H9 (cell line): ENCODE measurements around the gene IFITM1. TPM values are rescaled to one million over a fixed set of nuclear protein-coding genes. Genes with fewer than 3 reads are reported as not detected.

ENCODE experiments used
- DNase-seq: peaks from one replicate; pipeline ENCODE4 v3.0.0-alpha.2; 2017
- H2AFZ ChIP-seq: one replicate; pipeline ENCODE4 v1.6.1; 2013; ENCODE audit warnings: mild to moderate bottlenecking, low read length, control low read depth, moderate library complexity
- H2AK5ac ChIP-seq: 2 replicates; pipeline ENCODE4 v1.6.1; 2013; ENCODE audit warnings: low read length, control low read depth, mixed read lengths; ENCODE audit not compliant: insufficient read length
- H2BK120ac ChIP-seq: one replicate; pipeline ENCODE4 v1.6.1; 2013; ENCODE audit warnings: low read depth, mild to moderate bottlenecking, low read length, control low read depth, inconsistent platforms; ENCODE audit not compliant: poor library complexity, severe bottlenecking
- H2BK12ac ChIP-seq: 2 replicates; pipeline ENCODE4 v1.6.1; 2013; ENCODE audit warnings: low read length, control low read depth, mixed read lengths, low read depth; ENCODE audit not compliant: insufficient read length
- H2BK15ac ChIP-seq: 2 replicates; pipeline ENCODE4 v1.6.1; 2013; ENCODE audit warnings: low read depth, low read length, control low read depth
- H2BK20ac ChIP-seq: one replicate; pipeline ENCODE4 v1.6.1; 2013; ENCODE audit warnings: low read depth, mild to moderate bottlenecking, low read length, control low read depth, inconsistent platforms; ENCODE audit not compliant: poor library complexity, severe bottlenecking
- H2BK5ac ChIP-seq: 2 replicates; pipeline ENCODE4 v1.6.1; 2013; ENCODE audit warnings: low read length, control low read depth, mixed read lengths; ENCODE audit not compliant: insufficient read length
- H3K14ac ChIP-seq: 2 replicates; pipeline ENCODE4 v1.6.1; 2013; ENCODE audit warnings: low read length, control low read depth; ENCODE audit not compliant: insufficient read depth
- H3K18ac ChIP-seq: 2 replicates; pipeline ENCODE4 v1.6.1; 2013; ENCODE audit warnings: low read depth, mild to moderate bottlenecking, mixed read lengths, low read length, control low read depth; ENCODE audit not compliant: insufficient read length
- H3K23ac ChIP-seq: 2 replicates; pipeline ENCODE4 v1.6.1; 2013; ENCODE audit warnings: low read length, control low read depth, mixed read lengths, low read depth; ENCODE audit not compliant: insufficient read length
- H3K23me2 ChIP-seq: 2 replicates; pipeline ENCODE4 v1.6.1; 2013; ENCODE audit warnings: low read depth, mild to moderate bottlenecking, mixed read lengths, low read length, control low read depth; ENCODE audit not compliant: insufficient read length, poor library complexity, severe bottlenecking
- H3K27ac ChIP-seq: 2 replicates; pipeline ENCODE4 v1.5.1; 2013; ENCODE audit warnings: low read length, control low read depth, mixed read lengths, low read depth; ENCODE audit not compliant: insufficient read length
- H3K27me3 ChIP-seq: 2 replicates; pipeline ENCODE4 v1.6.1; 2013; ENCODE audit warnings: low read length, control low read depth, inconsistent platforms; ENCODE audit not compliant: insufficient read depth
- H3K4ac ChIP-seq: 2 replicates; pipeline ENCODE4 v1.6.1; 2013; ENCODE audit warnings: low read depth, mild to moderate bottlenecking, control low read depth, inconsistent platforms, low read length, moderate library complexity
- H3K4me1 ChIP-seq: 2 replicates; pipeline ENCODE4 v1.6.1; 2013; ENCODE audit warnings: low read length, control low read depth, inconsistent platforms; ENCODE audit not compliant: insufficient read depth
- H3K4me2 ChIP-seq: 2 replicates; pipeline ENCODE4 v1.6.1; 2013; ENCODE audit warnings: low read length, control low read depth, mixed read lengths; ENCODE audit not compliant: insufficient read length, insufficient read depth
- H3K56ac ChIP-seq: 2 replicates; pipeline ENCODE4 v1.6.1; 2013; ENCODE audit warnings: low read depth, mild to moderate bottlenecking, mixed read lengths, low read length, control low read depth; ENCODE audit not compliant: insufficient read length
- H3K79me1 ChIP-seq: 2 replicates; pipeline ENCODE4 v1.6.1; 2013; ENCODE audit warnings: low read depth, mild to moderate bottlenecking, moderate library complexity, low read length, control low read depth, inconsistent platforms; ENCODE audit not compliant: insufficient read depth, poor library complexity, severe bottlenecking
- H3K79me2 ChIP-seq: 2 replicates; pipeline ENCODE4 v1.6.1; 2013; ENCODE audit warnings: low read length, control low read depth, inconsistent platforms; ENCODE audit not compliant: insufficient read depth
- H3K9ac ChIP-seq: 2 replicates; pipeline ENCODE4 v1.6.1; 2013; ENCODE audit warnings: low read length, control low read depth, mixed read lengths; ENCODE audit not compliant: insufficient read length; ENCODE audit errors: extremely low read depth
- H3K9me3 ChIP-seq: one replicate; pipeline ENCODE4 v1.6.1; 2013; ENCODE audit warnings: low read depth, low read length, inconsistent platforms; ENCODE audit not compliant: control insufficient read depth
- H3T11ph ChIP-seq: one replicate; pipeline ENCODE4 v1.6.1; 2013; ENCODE audit warnings: mild to moderate bottlenecking, low read length, control low read depth, inconsistent platforms
- H4K20me1 ChIP-seq: one replicate; pipeline ENCODE4 v1.6.1; 2013; ENCODE audit not compliant: control insufficient read depth, insufficient read length, insufficient read depth
- H4K5ac ChIP-seq: 2 replicates; pipeline ENCODE4 v1.6.1; 2013; ENCODE audit warnings: low read depth, mild to moderate bottlenecking, mixed read lengths, low read length, control low read depth; ENCODE audit not compliant: insufficient read length
- H4K8ac ChIP-seq: replicated peaks from 2 replicates; pipeline ENCODE4 v1.6.1; 2013; ENCODE audit warnings: low read length, control low read depth, mixed read lengths, low read depth; ENCODE audit not compliant: insufficient read length
- H4K91ac ChIP-seq: 2 replicates; pipeline ENCODE4 v1.6.1; 2013; ENCODE audit warnings: low read depth, mild to moderate bottlenecking, moderate library complexity, mixed read lengths, low read length, control low read depth; ENCODE audit not compliant: insufficient read length
- H3K27ac Mint-ChIP-seq, 3 experiments: 2 replicates in 2 of 3; 3 replicates in 1 of 3; pipeline ENCODE4 v1.8.0; 2020 to 2021; ENCODE audit warnings: mixed read lengths in 3 of 3, mild to moderate bottlenecking in 1 of 3, moderate library complexity in 1 of 3
- H3K27me3 Mint-ChIP-seq: 2 replicates; pipeline ENCODE4 v1.8.0; 2021; ENCODE audit warnings: low read depth, mild to moderate bottlenecking, moderate library complexity, mixed read lengths
- H3K36me3 Mint-ChIP-seq, 3 experiments: 2 replicates in 2 of 3; 3 replicates in 1 of 3; pipeline ENCODE4 v1.8.0; 2020 to 2021; ENCODE audit warnings: low read depth in 3 of 3, mixed read lengths in 3 of 3; ENCODE audit not compliant: insufficient read depth in 1 of 3
- H3K4me1 Mint-ChIP-seq, 2 experiments: 2 replicates each; pipeline ENCODE4 v1.8.0; 2020; ENCODE audit warnings: mixed read lengths in 2 of 2
- H3K4me3 Mint-ChIP-seq, 2 experiments: 2 replicates in 1 of 2; 3 replicates in 1 of 2; pipeline ENCODE4 v1.8.0; 2020 to 2021; ENCODE audit warnings: mild to moderate bottlenecking in 2 of 2, mixed read lengths in 2 of 2, moderate library complexity in 1 of 2
- H3K9me3 Mint-ChIP-seq, 2 experiments: 2 replicates in 1 of 2; 3 replicates in 1 of 2; pipeline ENCODE4 v1.8.0; 2020; ENCODE audit warnings: mild to moderate bottlenecking in 2 of 2, mixed read lengths in 2 of 2, moderate library complexity in 1 of 2
- CTCF ChIP-seq: fragments of 200-600 bp; sonication (generic); conservative IDR thresholded peaks from 3 replicates; pipeline ENCODE4 v1.8.0; 2021; ENCODE audit warnings: antibody characterized with exemption, mild to moderate bottlenecking
- WGBS: extraction: QIAGEN DNeasy Blood & Tissue Kit; methylation state at CpG from one replicate; pipeline ENCODE4 v1.1.7; 2013; ENCODE audit warnings: missing lambda C conversion rate, low lambda C conversion rate, mixed read lengths; ENCODE audit not compliant: insufficient read length; ENCODE audit errors: extremely low coverage; 5-methylcytosine and 5-hydroxymethylcytosine counted together
- total RNA-seq: library from RNA; stranded (reverse); gene quantifications from 2 replicates; pipeline ENCODE4 v1.2.1, GENCODE V29; 2021

IFITM1 gene
- total RNA-seq, 1 experiment from 2014 or later = 500 TPM

- no peak overlapping the region for H4K91ac ChIP-seq
- no peaks in the 10 kb centered on the region for H3K9me3 ChIP-seq
- no peak overlapping the region for H3K4ac ChIP-seq
- H3K27ac ChIP-seq = no peak overlapping the region
- H3T11ph ChIP-seq = no peak overlapping the region
- WGBS = no CpG with 5 or more reads among the region's 26 CpGs
- no peak overlapping the region for H2BK12ac ChIP-seq
- H2BK120ac ChIP-seq = no peak overlapping the region
- no peak overlapping the region for H2AFZ ChIP-seq
- no peak overlapping the region for H3K4me2 ChIP-seq
- H3K27me3 ChIP-seq = no peaks in the 10 kb centered on the region
- H2BK5ac ChIP-seq = no peak overlapping the region
- Mint-ChIP-seq H3K36me3 (no peaks in the 10 kb centered on the region; a peak in 2 of 7 replicates), H3K27me3 (no peaks in the 10 kb centered on the region; the same call in none of the 2 replicates), H3K4me1 (peaks cover 24 to 33% of the 10 kb centered on the region in 2 experiments), H3K4me3 (no peak overlapping the region), H3K9me3 (peaks cover 0 to 2% of the 10 kb centered on the region in 2 experiments; a peak in 1 of 5 replicates), H3K27ac (no peak overlapping the region; a peak in 1 of 7 replicates)
- H2AK5ac ChIP-seq = no peak overlapping the region
- no peak overlapping the region for H3K56ac ChIP-seq
- no peaks in the 10 kb centered on the region for H4K20me1 ChIP-seq
- no peak overlapping the region for H3K23ac ChIP-seq
- no peak overlapping the region for H4K5ac ChIP-seq
- H3K14ac ChIP-seq = no peak overlapping the region; the same call in 1 of the 2 replicates
- no peaks in the 10 kb centered on the region for H3K23me2 ChIP-seq
- no peak overlapping the region for H2BK15ac ChIP-seq
- H4K8ac ChIP-seq = no peak overlapping the region
- DNase-seq = no peak
- H3K18ac ChIP-seq = no peak overlapping the region
- no peak for TF ChIP-seq CTCF
- no peak overlapping the region for H3K9ac ChIP-seq
- no peak overlapping the region for H2BK20ac ChIP-seq
- no peaks in the 10 kb centered on the region for H3K4me1 ChIP-seq
- no peaks in the 10 kb centered on the region for H3K79me2 ChIP-seq
- no peaks in the 10 kb centered on the region for H3K79me1 ChIP-seq
Measured at GRCh38 chr11:281486-282161, 32.2 kb upstream of the IFITM1 start.
